ENCODE data around the gene FBN2. TPM values are rescaled to one million over a fixed set of nuclear protein-coding genes. Genes with fewer than 3 reads are reported as not detected.

FBN2 gene
- total RNA-seq, 1 experiment from 2014 or later = 0.22 TPM

DNA sequence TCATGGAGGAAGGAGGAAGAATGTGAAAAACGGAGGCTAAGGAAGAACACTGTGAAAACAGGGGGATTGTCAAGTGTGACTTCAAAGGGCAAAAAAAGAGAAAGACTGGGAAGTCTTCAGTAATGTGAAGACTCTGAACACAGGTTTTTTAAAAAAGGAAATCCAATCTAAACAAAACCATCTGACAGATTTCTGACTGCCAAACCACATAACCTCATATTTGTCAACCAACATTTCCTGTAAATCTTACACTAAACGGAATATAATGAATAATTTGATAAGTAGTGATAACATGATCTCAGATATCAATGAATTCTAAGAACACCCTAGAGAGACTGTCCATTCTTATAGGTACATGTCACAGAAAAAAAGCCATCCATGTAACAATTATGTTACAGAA is 124.7 kb downstream of the FBN2 start:
- no TSS peak for BruUV-seq (replicated peaks)
- Histone ChIP-seq H3K4me3 (no peak overlapping the region), H3F3A (ENCODE audit: insufficient read depth, low read depth) (no peaks in the 10 kb centered on the region), H3K36me3 (ENCODE audit: low read depth) (no peaks in the 10 kb centered on the region), H3K9me3 (ENCODE audit: insufficient read depth, low read depth) (no peaks in the 10 kb centered on the region), H3K27me3 (ENCODE audit: insufficient read depth, low read depth) (no peaks in the 10 kb centered on the region), H3K4me2 (no peak overlapping the region), H3K79me2 (ENCODE audit: low read depth) (no peaks in the 10 kb centered on the region), H4K20me1 (ENCODE audit: insufficient read depth) (no peaks in the 10 kb centered on the region; the same call in 1 of the 2 replicates), H3K4me1 (replicated peaks; ENCODE audit: insufficient read depth) (peaks cover 5% of the 10 kb centered on the region; the same call in 1 of the 2 replicates), H2AFZ (no peak overlapping the region), H3K9me2 (ENCODE audit: insufficient read depth) (no peaks in the 10 kb centered on the region), H3K27ac (no peak overlapping the region)
- DNase-seq = no peak
- intact Hi-C loops (cut with micrococcal nuclease; ENCODE audit: unreplicated experiment) = no loop called here
- ChIA-PET POLR2A (ENCODE audit: unreplicated experiment) (no interaction called here), CTCF (no interaction called here)
- no peak for TF ChIP-seq EZH2 (IDR thresholded peaks at IDR 0.05; ENCODE audit: low read depth)
- TF ChIP-seq, protein P1, sequence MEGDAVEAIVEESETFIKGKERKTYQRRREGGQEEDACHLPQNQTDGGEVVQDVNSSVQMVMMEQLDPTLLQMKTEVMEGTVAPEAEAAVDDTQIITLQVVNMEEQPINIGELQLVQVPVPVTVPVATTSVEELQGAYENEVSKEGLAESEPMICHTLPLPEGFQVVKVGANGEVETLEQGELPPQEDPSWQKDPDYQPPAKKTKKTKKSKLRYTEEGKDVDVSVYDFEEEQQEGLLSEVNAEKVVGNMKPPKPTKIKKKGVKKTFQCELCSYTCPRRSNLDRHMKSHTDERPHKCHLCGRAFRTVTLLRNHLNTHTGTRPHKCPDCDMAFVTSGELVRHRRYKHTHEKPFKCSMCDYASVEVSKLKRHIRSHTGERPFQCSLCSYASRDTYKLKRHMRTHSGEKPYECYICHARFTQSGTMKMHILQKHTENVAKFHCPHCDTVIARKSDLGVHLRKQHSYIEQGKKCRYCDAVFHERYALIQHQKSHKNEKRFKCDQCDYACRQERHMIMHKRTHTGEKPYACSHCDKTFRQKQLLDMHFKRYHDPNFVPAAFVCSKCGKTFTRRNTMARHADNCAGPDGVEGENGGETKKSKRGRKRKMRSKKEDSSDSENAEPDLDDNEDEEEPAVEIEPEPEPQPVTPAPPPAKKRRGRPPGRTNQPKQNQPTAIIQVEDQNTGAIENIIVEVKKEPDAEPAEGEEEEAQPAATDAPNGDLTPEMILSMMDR (conservative IDR thresholded peaks at IDR 0.05) = no peak

DNA sequence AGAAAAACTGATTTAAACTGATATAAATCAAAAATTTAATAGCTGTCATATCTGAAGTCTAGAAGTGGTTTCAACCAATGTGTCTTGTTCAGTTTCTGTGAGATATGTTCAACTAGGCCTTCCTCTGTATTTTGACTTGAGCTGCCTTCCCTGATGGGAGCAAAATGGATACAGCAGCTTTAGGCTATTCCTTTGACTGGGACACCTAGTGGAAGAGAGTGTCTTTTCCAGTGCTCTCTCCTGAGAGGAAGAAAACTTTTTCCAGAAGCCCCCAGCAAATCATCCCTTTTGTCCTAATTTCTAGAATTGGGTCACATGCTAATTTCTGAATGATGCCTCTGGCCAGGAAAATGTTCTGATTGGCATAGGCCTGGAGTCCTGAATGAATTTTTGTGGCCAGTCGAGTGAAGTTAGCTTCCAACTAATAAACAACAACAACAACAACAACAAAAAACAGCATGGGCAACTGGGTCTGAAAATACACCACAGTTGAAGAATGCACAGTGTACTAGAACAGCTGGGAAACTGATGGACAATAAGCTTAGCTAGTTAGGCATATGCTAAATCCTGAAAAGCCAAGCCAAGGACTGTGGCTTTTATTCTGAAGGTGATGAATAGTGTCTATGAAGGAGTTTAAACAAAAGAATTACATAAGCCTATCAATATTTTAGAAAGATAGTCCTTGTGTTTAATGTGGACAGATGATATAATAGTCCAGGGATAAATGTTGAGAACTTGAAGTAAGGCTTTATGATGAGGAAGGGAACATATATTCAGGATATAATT is 125.7 kb downstream of the FBN2 start:
- no peaks in the 10 kb centered on the region for H3K9me2 ChIP-seq (ENCODE audit: insufficient read depth)
- DNase-seq = no peak
- H3K27me3 ChIP-seq (ENCODE audit: insufficient read depth, low read depth) = no peaks in the 10 kb centered on the region
- CTCF ChIA-PET = no interaction called here
- no peaks in the 10 kb centered on the region for H3F3A ChIP-seq (ENCODE audit: insufficient read depth, low read depth)
- H3K27ac ChIP-seq = no peak overlapping the region
- no peak for TF ChIP-seq EZH2 (IDR thresholded peaks at IDR 0.05; ENCODE audit: low read depth)
- TF ChIP-seq, protein P1 (conservative IDR thresholded peaks at IDR 0.05) = no peak
- no TSS peak for BruUV-seq (replicated peaks)
- no peak overlapping the region for H2AFZ ChIP-seq
- no peak overlapping the region for H3K4me3 ChIP-seq
- no peaks in the 10 kb centered on the region for H3K79me2 ChIP-seq (ENCODE audit: low read depth)
- H3K4me1 ChIP-seq (replicated peaks; ENCODE audit: insufficient read depth) = peaks cover 5% of the 10 kb centered on the region; the same call in 1 of the 2 replicates
- no peaks in the 10 kb centered on the region for H3K9me3 ChIP-seq (ENCODE audit: insufficient read depth, low read depth)
- H4K20me1 ChIP-seq (ENCODE audit: insufficient read depth) = no peaks in the 10 kb centered on the region; the same call in 1 of the 2 replicates
- no peak overlapping the region for H3K4me2 ChIP-seq
- intact Hi-C loops (cut with micrococcal nuclease; ENCODE audit: unreplicated experiment) = no loop called here
- H3K36me3 ChIP-seq (ENCODE audit: low read depth) = no peaks in the 10 kb centered on the region
- POLR2A ChIA-PET (ENCODE audit: unreplicated experiment) = no interaction called here

DNA sequence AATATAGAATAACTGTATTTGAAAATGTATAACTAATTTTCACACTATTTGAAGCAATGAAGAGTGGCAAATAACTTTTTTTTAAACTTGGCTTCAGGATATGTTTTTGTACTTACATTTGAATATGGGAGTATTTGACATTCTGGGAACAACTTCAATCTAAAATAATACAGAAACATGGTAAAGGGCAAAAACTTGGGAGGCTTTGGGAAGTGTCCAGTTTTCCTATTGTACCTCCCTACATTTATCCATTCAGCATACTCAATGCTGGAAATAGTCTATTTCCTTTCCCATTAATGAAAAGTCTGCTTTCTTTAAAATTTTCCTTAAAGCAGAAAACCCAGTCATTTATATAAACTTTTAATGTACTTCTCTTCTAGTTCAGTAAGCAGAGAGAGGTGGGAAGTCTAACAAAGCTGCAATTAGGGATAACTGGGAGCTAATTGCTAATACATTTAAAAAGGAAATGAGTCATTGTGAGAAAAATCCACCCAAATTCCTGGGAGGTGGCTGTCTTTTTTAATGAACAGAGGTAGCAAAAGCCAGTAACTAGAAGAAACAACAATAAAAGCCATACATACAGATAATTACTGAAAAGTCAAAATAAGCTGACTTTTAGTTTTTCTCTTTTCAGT is 128.8 kb downstream of the FBN2 start:
- intact Hi-C loops (cut with micrococcal nuclease; ENCODE audit: unreplicated experiment) = no loop called here
- TF ChIP-seq EZH2 (IDR thresholded peaks at IDR 0.05; ENCODE audit: low read depth) = no peak
- TF ChIP-seq, protein P1 (conservative IDR thresholded peaks at IDR 0.05) = no peak
- BruUV-seq (replicated peaks) = no TSS peak
- CTCF ChIA-PET = no interaction called here
- POLR2A ChIA-PET (ENCODE audit: unreplicated experiment) = no interaction called here
- Histone ChIP-seq H3K4me1 (replicated peaks; ENCODE audit: insufficient read depth) (peaks cover 5% of the 10 kb centered on the region; the same call in 1 of the 2 replicates), H3K27ac (no peak overlapping the region), H3K9me3 (ENCODE audit: insufficient read depth, low read depth) (no peaks in the 10 kb centered on the region), H3F3A (ENCODE audit: insufficient read depth, low read depth) (no peaks in the 10 kb centered on the region), H3K9me2 (ENCODE audit: insufficient read depth) (no peaks in the 10 kb centered on the region), H3K4me2 (no peak overlapping the region), H2AFZ (no peak overlapping the region), H3K27me3 (ENCODE audit: insufficient read depth, low read depth) (no peaks in the 10 kb centered on the region), H3K4me3 (no peak overlapping the region), H3K79me2 (ENCODE audit: low read depth) (no peaks in the 10 kb centered on the region), H4K20me1 (ENCODE audit: insufficient read depth) (no peaks in the 10 kb centered on the region; the same call in 1 of the 2 replicates), H3K36me3 (ENCODE audit: low read depth) (no peaks in the 10 kb centered on the region)
- no peak for DNase-seq
